Ovary (tissue), 9 donors: ENCODE data around the gene DIP2C. TPM values are rescaled to one million over a fixed set of nuclear protein-coding genes. Genes with fewer than 3 reads are reported as not detected.
"Not testable (repeated sequence)": the region's sequence is repeated elsewhere in the genome, so short reads cannot be mapped to it uniquely, and the experiment has no call there.

Experiments
- DNase-seq, 5 donors: peaks; one replicate each; pipeline ENCODE4 v3.0.0-alpha.2; 2019 to 2020
- H3K27ac ChIP-seq, 2 donors: fragments of 200-600 bp; one replicate each; pipeline versions ENCODE4 v1.5.1 to v1.8.0; 2019 to 2022
- H3K27me3 ChIP-seq: fragments of 200-600 bp; one replicate; pipeline ENCODE4 v1.8.0; 2022
- H3K36me3 ChIP-seq: fragments of 200-600 bp; sonication (generic); one replicate; pipeline ENCODE4 v1.5.1; 2019
- H3K4me1 ChIP-seq: one replicate; pipeline ENCODE4 v1.8.1; 2013; ENCODE audit warnings: mild to moderate bottlenecking, moderate library complexity; ENCODE audit not compliant: insufficient read depth
- H3K4me3 ChIP-seq: fragments of 200-600 bp; sonication (generic); one replicate; pipeline ENCODE4 v1.5.1; 2017
- H3K9me3 ChIP-seq, 2 donors: fragments of 200-600 bp in 1 of 2; sonication (generic) in 1 of 2; one replicate each; pipeline versions ENCODE4 v1.5.1 to v1.8.1; 2013 to 2019; ENCODE audit warnings: mild to moderate bottlenecking in 1 of 2, moderate library complexity in 1 of 2
- CTCF ChIP-seq, 3 donors: fragments of 450-650 bp in 2 of 3; fragments of 200-600 bp in 1 of 3; IDR thresholded peaks; one replicate each; pipeline versions ENCODE4 v1.5.1 to v1.8.0; 2016 to 2022; ENCODE audit warnings: antibody characterized with exemption in 3 of 3, mild to moderate bottlenecking in 1 of 3
- EP300 ChIP-seq: sonication (generic); formaldehyde crosslinking; IDR thresholded peaks from one replicate; pipeline ENCODE4 v1.6.1; 2017; ENCODE audit warnings: antibody characterized with exemption
- POLR2A ChIP-seq: fragments of 450-650 bp; IDR thresholded peaks from one replicate; pipeline ENCODE4 v1.6.1; 2017; ENCODE audit warnings: antibody characterized with exemption, mild to moderate bottlenecking, moderate library complexity
- WGBS, 3 donors: extraction: QIAGEN DNeasy Blood & Tissue Kit in 1 of 3; methylation state at CpG; one replicate each; pipeline versions ENCODE4 v1.1.5 to v1.1.7; 2013 to 2017; 5-methylcytosine and 5-hydroxymethylcytosine counted together
- intact Hi-C, 4 donors: fragments of 100-400 bp; cut with DNase I; formaldehyde crosslinking; loops; one replicate each; pipeline versions ENCODE4 v1.11.0 to v1.15.1; 2022 to 2023
- polyA plus RNA-seq, 2 donors: library from polyadenylated mRNA; stranded (reverse); fragments of 200-250 nt in 1 of 2; fragments of 350-450 nt in 1 of 2; fragmentation: Illumina TruSeq in 1 of 2; extraction: RNeasy Lipid Tissue Mini Kit (QIAGEN cat#74804) in 1 of 2; gene quantifications; one replicate each; pipeline ENCODE4 v1.2.3, GENCODE V29; 2013 to 2014
- total RNA-seq, 7 donors: library from RNA; depleted of rRNA in 2 of 7; stranded (reverse); fragments of >200 nt in 2 of 7; fragmentation: NEBNext Ultra II Directional in 3 of 7; extraction: Animal tissue kit (Norgen Biotek cat#: 25700) in 3 of 7; gene quantifications; one replicate each; pipeline versions ENCODE4 v1.1.0 to v1.2.4, GENCODE V29; 2016 to 2023
- donor health status: DM: no; HTN: no; CAD: no; lungs with moderate emphysema.
- donor health status: DM: no; HTN: no; CAD: no.
- donor health status: Bipolar disorder and iron deficiency.
- donor health status: DM: yes; HTN: yes; CAD: no.
- donor health status: DM: no; HTN: no; CAD: no.
- donor health status: DM: yes; HTN: yes; CAD: no.

The DIP2C gene
- total and polyA plus RNA-seq, 9 donors: 10.1 to 29.4 (median 22.2) TPM

GRCh38 chr10:680146-680545 is 9.3 kb downstream of the DIP2C start:
- H3K27me3 ChIP-seq: no peaks in the 10 kb centered on the region
- no peak overlapping the region for H3K27ac ChIP-seq
- 48 to 69% (median 58%) methylated on average over 11 of the region's 11 CpGs for WGBS, 3 donors
- H3K36me3 ChIP-seq: no peaks in the 10 kb centered on the region
- intact Hi-C loops: loop anchor here in 3 of 4 donors (10.0 kb wide), 3 partner anchors 145 to 375 kb away; partner anchors contain the start of gene WDR37 (in 1 of the 3)
- no peak overlapping the region for H3K4me3 ChIP-seq
- H3K4me1 ChIP-seq: peaks cover 9% of the 10 kb centered on the region
- DNase-seq: no peak
- H3K9me3 ChIP-seq: no peaks in the 10 kb centered on the region
- TF ChIP-seq EP300: no peak
- no peak for TF ChIP-seq POLR2A
- no peak for TF ChIP-seq CTCF (IDR thresholded peaks at IDR 0.05)

GRCh38 chr10:679556-679955 is 9.9 kb downstream of the DIP2C start:
- intact Hi-C loops: no loop called here
- WGBS, 3 donors: 97 to 98% (median 97%) methylated on average over 14 to 15 of the region's 15 CpGs

GRCh38 chr10:678662-679005 is 10.8 kb downstream of the DIP2C start:
- DNase-seq, H3K27ac ChIP-seq, H3K4me3 ChIP-seq, H3K27me3 ChIP-seq, H3K9me3 ChIP-seq, intact Hi-C loops, H3K36me3 ChIP-seq, H3K4me1 ChIP-seq: not testable (repeated sequence)
- 84 to 92% (median 91%) methylated on average over 7 to 15 of the region's 24 CpGs for WGBS, 3 donors

More at GRCh38 chr10:679556-679955, 9.9 kb downstream of the DIP2C start:
- no peak for DNase-seq
- Histone ChIP-seq H3K27ac (no peak overlapping the region), H3K9me3 (no peaks in the 10 kb centered on the region), H3K4me3 (no peak overlapping the region), H3K36me3 (no peaks in the 10 kb centered on the region), H3K27me3 (no peaks in the 10 kb centered on the region), H3K4me1 (peaks cover 8% of the 10 kb centered on the region)
- TF ChIP-seq EP300: no peak
- no peak for TF ChIP-seq POLR2A
- TF ChIP-seq CTCF (IDR thresholded peaks at IDR 0.05): no peak

- Histone ChIP-seq H3K4me3 (no peak overlapping the region), H3K36me3 (no peaks in the 10 kb centered on the region), H3K9me3 (no peaks in the 10 kb centered on the region), H3K4me1 (peaks cover 11% of the 10 kb centered on the region), H3K27ac (no peak overlapping the region), H3K27me3 (no peaks in the 10 kb centered on the region)
- intact Hi-C loops: no loop called here
- TF ChIP-seq CTCF (IDR thresholded peaks at IDR 0.05) (no peak), EP300 (no peak), POLR2A (no peak)
- WGBS, 3 donors: 89 to 90% (median 90%) methylated on average over 22 of the region's 22 CpGs
- no peak for DNase-seq
Measured at GRCh38 chr10:677750-678661, 11.5 kb downstream of the DIP2C start.

GRCh38 chr10:677038-677437 is 12.4 kb downstream of the DIP2C start:
- Histone ChIP-seq H3K27me3 (no peaks in the 10 kb centered on the region), H3K4me1 (peaks cover 11% of the 10 kb centered on the region), H3K9me3 (no peaks in the 10 kb centered on the region), H3K27ac (no peak overlapping the region), H3K4me3 (no peak overlapping the region), H3K36me3 (no peaks in the 10 kb centered on the region)
- intact Hi-C loops: no loop called here
- DNase-seq: no peak
- 95 to 100% (median 98%) methylated on average over 1 of the region's 1 CpG for WGBS, 3 donors
- TF ChIP-seq EP300: no peak
